ENCODE measurements around the gene PTTG1.

- TF ChIP-seq POLR2A (IDR thresholded peaks at IDR 0.05; ENCODE audit: low read depth, low read length) (peak; percentile 70; the same call in 1 of the 2 replicates), POU2F2 (IDR thresholded peaks at IDR 0.05; ENCODE audit: low read depth, low read length) (no peak), TAF1 (IDR thresholded peaks at IDR 0.05; ENCODE audit: low read depth, low read length) (no peak), PAX5 (IDR thresholded peaks at IDR 0.05; ENCODE audit: insufficient read depth, low read length, severe bottlenecking) (no peak), POLR2AphosphoS5 (IDR thresholded peaks at IDR 0.05; ENCODE audit: low read depth, low read length) (peak; percentile 64; the same call in 1 of the 2 replicates)
These were observed 49.0 kb downstream of the PTTG1 start for GRCh38 chr5:160470437-160471361.

All from GM12891 (cell line).